Cardiac muscle cell (in vitro differentiated cells and primary cell): ENCODE data around the gene TMEM132D. TPM values are rescaled to one million over a fixed set of nuclear protein-coding genes. Genes with fewer than 3 reads are reported as not detected.

Experiments used
- DNase-seq, 2 donors: peaks; one replicate each; pipeline versions ENCODE4 v3.0.0 to v3.0.0-alpha.2; 2010 to 2017; ENCODE audit warnings: low read depth in 1 of 2, low spot score in 1 of 2
- H3K27ac ChIP-seq: fragments of 200-600 bp; sonication (generic); 2 replicates; pipeline ENCODE4 v1.5.1; 2016
- H3K27me3 ChIP-seq: fragments of 200-600 bp; sonication (generic); 2 replicates; pipeline ENCODE4 v1.6.0; 2016; ENCODE audit warnings: control low read depth
- H3K36me3 ChIP-seq: fragments of 200-600 bp; sonication (generic); 2 replicates; pipeline ENCODE4 v1.5.1; 2016; ENCODE audit warnings: control low read depth
- H3K4me1 ChIP-seq: fragments of 200-600 bp; sonication (generic); 2 replicates; pipeline ENCODE4 v1.8.1; 2017; ENCODE audit warnings: low read depth, mild to moderate bottlenecking, mixed run types
- H3K4me3 ChIP-seq: fragments of 200-600 bp; sonication (generic); 2 replicates; pipeline ENCODE4 v1.5.1; 2016; ENCODE audit warnings: mild to moderate bottlenecking
- H3K9me3 ChIP-seq: fragments of 200-600 bp; sonication (generic); 2 replicates; pipeline ENCODE4 v1.5.1; 2017; ENCODE audit warnings: low read depth, mild to moderate bottlenecking, control low read depth
- CTCF ChIP-seq: IDR thresholded peaks from 2 replicates; pipeline ENCODE4 v1.5.1; 2012; ENCODE audit warnings: low read depth, mild to moderate bottlenecking, low read length
- polyA plus RNA-seq: library from polyadenylated mRNA; unstranded; fragments of >200 nt; fragmentation: Nextera tagmentation; extraction: Ambion mirVana; gene quantifications from 2 replicates; pipeline ENCODE4 v1.2.1, GENCODE V29; 2016
- total RNA-seq: library from RNA; depleted of rRNA; stranded (reverse); fragments of >200 nt; gene quantifications from 2 replicates; pipeline ENCODE4 v1.2.3, GENCODE V29; 2016

TMEM132D gene
- total and polyA plus RNA-seq, 2 experiments from 2014 or later = 0.03 TPM; not detected in 1

GRCh38 chr12:129185855-129186254 lies 718.0 kb downstream of the TMEM132D start:
- peaks cover 10% of the 10 kb centered on the region for H3K27me3 ChIP-seq
- no peak for TF ChIP-seq CTCF
- H3K9me3 ChIP-seq = no peaks in the 10 kb centered on the region
- H3K36me3 ChIP-seq = no peaks in the 10 kb centered on the region
- DNase-seq = no peak
- H3K4me3 ChIP-seq = no peak overlapping the region
- no peak overlapping the region for H3K27ac ChIP-seq
- no peaks in the 10 kb centered on the region for H3K4me1 ChIP-seq

- Histone ChIP-seq H3K36me3 (no peaks in the 10 kb centered on the region), H3K9me3 (no peaks in the 10 kb centered on the region), H3K27ac (no peak overlapping the region), H3K27me3 (peaks cover 13% of the 10 kb centered on the region), H3K4me3 (no peak overlapping the region), H3K4me1 (no peaks in the 10 kb centered on the region)
- DNase-seq = no peak
- TF ChIP-seq CTCF = no peak
These were observed 719.5 kb downstream of the TMEM132D start for GRCh38 chr12:129184127-129184928.

- Histone ChIP-seq H3K27ac (no peak overlapping the region), H3K27me3 (peaks cover 13% of the 10 kb centered on the region), H3K9me3 (no peaks in the 10 kb centered on the region), H3K4me1 (no peaks in the 10 kb centered on the region), H3K36me3 (no peaks in the 10 kb centered on the region), H3K4me3 (no peak overlapping the region)
- no peak for TF ChIP-seq CTCF
- no peak for DNase-seq
These were observed 723.8 kb downstream of the TMEM132D start for GRCh38 chr12:129179941-129180553.

GRCh38 chr12:129169928-129170327 lies 733.9 kb downstream of the TMEM132D start:
- no peak for DNase-seq
- no peak for TF ChIP-seq CTCF
- Histone ChIP-seq H3K27me3 (no peaks in the 10 kb centered on the region), H3K36me3 (no peaks in the 10 kb centered on the region), H3K4me1 (no peaks in the 10 kb centered on the region), H3K4me3 (no peak overlapping the region), H3K9me3 (no peaks in the 10 kb centered on the region), H3K27ac (no peak overlapping the region)

GRCh38 chr12:129163861-129164260 lies 740.0 kb downstream of the TMEM132D start:
- TF ChIP-seq CTCF = no peak
- Histone ChIP-seq H3K27me3 (no peaks in the 10 kb centered on the region), H3K4me3 (no peak overlapping the region), H3K27ac (no peak overlapping the region), H3K36me3 (no peaks in the 10 kb centered on the region), H3K4me1 (no peaks in the 10 kb centered on the region), H3K9me3 (no peaks in the 10 kb centered on the region)
- DNase-seq = no peak
